Activated CD8-positive, alpha-beta T cell treated with anti-CD3 and anti-CD28 coated beads for 36 hours (primary cell): Measurements from ENCODE around the gene DFFB. TPM values are rescaled to one million over a fixed set of nuclear protein-coding genes. Genes with fewer than 3 reads are reported as not detected.
A peak's percentile ranks its signal among the peaks of the same experiment; 100 is the strongest.

Experiments used
- ATAC-seq: fragments of 200-7000 bp; cut with Tn5 transposase; one replicate; pipeline ENCODE4 v1.10.0; 2021; ENCODE audit warnings: mild to moderate bottlenecking, moderate library complexity
- CTCF ChIA-PET: fragments of 350-600 bp; sonication (Branson Sonifier 250); formaldehyde crosslinking; loops from one replicate; lab custom pipeline; 2021; ENCODE audit warnings: antibody characterized with exemption; lab: Charles Lee
- POLR2A ChIA-PET: fragments of 350-600 bp; sonication (Branson Sonifier 250); formaldehyde crosslinking; loops from one replicate; lab custom pipeline; 2021; ENCODE audit warnings: antibody characterized with exemption; lab: Charles Lee
- DNase-seq: peaks from one replicate; pipeline ENCODE4 v3.0.0-alpha.2; 2020
- H3K27ac Mint-ChIP-seq: one replicate; pipeline ENCODE4 v1.8.0; 2021; ENCODE audit warnings: mild to moderate bottlenecking, mixed read lengths
- H3K27me3 Mint-ChIP-seq: one replicate; pipeline ENCODE4 v1.8.0; 2021; ENCODE audit warnings: mixed read lengths
- H3K36me3 Mint-ChIP-seq: one replicate; pipeline ENCODE4 v1.8.0; 2021; ENCODE audit warnings: low read depth, mixed read lengths
- H3K4me1 Mint-ChIP-seq: one replicate; pipeline ENCODE4 v1.8.0; 2021; ENCODE audit warnings: low read depth, mixed read lengths
- H3K4me3 Mint-ChIP-seq: one replicate; pipeline ENCODE4 v1.8.0; 2021; ENCODE audit warnings: mild to moderate bottlenecking, moderate library complexity, mixed read lengths
- H3K9me3 Mint-ChIP-seq: one replicate; pipeline ENCODE4 v1.8.0; 2021; ENCODE audit warnings: mixed read lengths
- CTCF ChIP-seq: fragments of 200-600 bp; IDR thresholded peaks from one replicate; pipeline ENCODE4 v1.8.0; 2022; ENCODE audit warnings: antibody characterized with exemption, mild to moderate bottlenecking
- intact Hi-C: fragments of 100-400 bp; cut with micrococcal nuclease; formaldehyde crosslinking; loops from one replicate; pipeline ENCODE4 v1.10.0; 2022
- total RNA-seq, 2 experiments: library from RNA; stranded (reverse); gene quantifications; one replicate each; pipeline ENCODE4 v1.2.3, GENCODE V29; 2021

The DFFB gene
- total RNA-seq, 2 experiments from 2014 or later = 9.3 to 9.7 TPM

GRCh38 chr1:3900150-3900968, 43.1 kb downstream of the DFFB start, which contains the start of gene C1orf174:
Gene C1orf174, minus strand, starts transcription at chr1:3900272. Its CDS starts 86 bp downstream, at chr1:3900186.
- TF ChIP-seq CTCF = no peak
- ChIA-PET CTCF (interaction anchor here (0.8 to 1.7 kb wide), 5 partner anchors 12 to 104 kb away, joined by 3 to 11 read pairs (median 4); partner anchors contain the start of genes DFFB and LRRC47), POLR2A (interaction anchor here (1.1 to 2.7 kb wide), 7 partner anchors 10 to 250 kb away, joined by 3 to 18 read pairs (median 3); partner anchors contain the start of genes CEP104, DFFB and WRAP73)
- Mint-ChIP-seq H3K27me3 (no peaks in the 10 kb centered on the region), H3K4me3 (peak within 1 kb of the TSS; percentile 88), H3K27ac (peak within 1 kb of the TSS; percentile 99), H3K9me3 (peaks cover 6% of the 10 kb centered on the region), H3K36me3 (peaks cover 30% of the 10 kb centered on the region), H3K4me1 (peaks cover 47% of the 10 kb centered on the region)
- intact Hi-C loops = loop anchor here (1.0 kb wide), 1 partner anchor 43 kb away; the partner anchor contains the start of genes CEP104 and DFFB
- ATAC-seq (peak; percentile 81), DNase-seq (peak; percentile 94)

- peaks cover 46% of the 10 kb centered on the region for H3K4me1 Mint-ChIP-seq
- CTCF ChIA-PET = interaction anchor here (0.7 kb wide), 1 partner anchor 10 kb away, joined by 3 read pairs; no protein-coding TSS in a partner anchor
- H3K4me3 Mint-ChIP-seq = peak overlapping the region; percentile 88
- no peak for TF ChIP-seq CTCF
- POLR2A ChIA-PET = interaction anchor here (1.1 to 2.7 kb wide), 3 partner anchors 11 to 251 kb away, joined by 3 to 18 read pairs (median 4); partner anchors contain the start of genes CEP104, DFFB and WRAP73
- DNase-seq (peak; percentile 95), ATAC-seq (peak; percentile 58)
- peak overlapping the region; percentile 99 for H3K27ac Mint-ChIP-seq
- H3K27me3 Mint-ChIP-seq = no peaks in the 10 kb centered on the region
- H3K36me3 Mint-ChIP-seq = peaks cover 24% of the 10 kb centered on the region
- intact Hi-C loops = loop anchor here (1.0 kb wide), 1 partner anchor 44 kb away; the partner anchor contains the start of genes CEP104 and DFFB
- peaks cover 6% of the 10 kb centered on the region for H3K9me3 Mint-ChIP-seq
Measured at GRCh38 chr1:3900969-3901529, 43.8 kb downstream of the DFFB start.

- peak; percentile 40 for DNase-seq
- Mint-ChIP-seq H3K36me3 (peaks cover 18% of the 10 kb centered on the region), H3K4me1 (peaks cover 43% of the 10 kb centered on the region), H3K27me3 (no peaks in the 10 kb centered on the region), H3K4me3 (peak overlapping the region; percentile 88), H3K27ac (peak overlapping the region; percentile 70), H3K9me3 (peaks cover 6% of the 10 kb centered on the region)
- ChIA-PET CTCF (interaction anchor here (2.1 kb wide), 1 partner anchor 45 kb away, joined by 8 read pairs; the partner anchor contains the start of genes CEP104 and DFFB), POLR2A (interaction anchor here (0.7 kb wide), 1 partner anchor 161 kb away, joined by 3 read pairs; no protein-coding TSS in a partner anchor)
- TF ChIP-seq CTCF = no peak
- ATAC-seq = no peak
- intact Hi-C loops = no loop called here
Measured at GRCh38 chr1:3902111-3902511, 44.8 kb downstream of the DFFB start.

GRCh38 chr1:3902571-3903091, 45.4 kb downstream of the DFFB start:
- Mint-ChIP-seq H3K27me3 (no peaks in the 10 kb centered on the region), H3K4me3 (peak overlapping the region; percentile 36), H3K9me3 (peaks cover 4% of the 10 kb centered on the region), H3K27ac (peak overlapping the region; percentile 70), H3K4me1 (peaks cover 41% of the 10 kb centered on the region), H3K36me3 (peaks cover 15% of the 10 kb centered on the region)
- no peak for TF ChIP-seq CTCF
- intact Hi-C loops = no loop called here
- ATAC-seq (no peak), DNase-seq (peak; percentile 53)
- POLR2A ChIA-PET = interaction anchor here (0.7 kb wide), 1 partner anchor 161 kb away, joined by 3 read pairs; no protein-coding TSS in a partner anchor
- CTCF ChIA-PET = interaction anchor here (1.3 to 2.1 kb wide), 2 partner anchors 9 to 45 kb away, joined by 5 to 8 read pairs; partner anchors contain the start of genes CEP104 and DFFB
